ENCODE data around the gene PDZD8.

PDZD8 gene

GRCh38 chr10:117390420-117390819 lies 15.2 kb upstream of the PDZD8 start:
- DNase-seq, result no peak

GRCh38 chr10:117386805-117387204 lies 11.6 kb upstream of the PDZD8 start:
- DNase-seq, result no peak

- no peak for DNase-seq
These were observed 7.6 kb upstream of the PDZD8 start for GRCh38 chr10:117382861-117383260.

DNA sequence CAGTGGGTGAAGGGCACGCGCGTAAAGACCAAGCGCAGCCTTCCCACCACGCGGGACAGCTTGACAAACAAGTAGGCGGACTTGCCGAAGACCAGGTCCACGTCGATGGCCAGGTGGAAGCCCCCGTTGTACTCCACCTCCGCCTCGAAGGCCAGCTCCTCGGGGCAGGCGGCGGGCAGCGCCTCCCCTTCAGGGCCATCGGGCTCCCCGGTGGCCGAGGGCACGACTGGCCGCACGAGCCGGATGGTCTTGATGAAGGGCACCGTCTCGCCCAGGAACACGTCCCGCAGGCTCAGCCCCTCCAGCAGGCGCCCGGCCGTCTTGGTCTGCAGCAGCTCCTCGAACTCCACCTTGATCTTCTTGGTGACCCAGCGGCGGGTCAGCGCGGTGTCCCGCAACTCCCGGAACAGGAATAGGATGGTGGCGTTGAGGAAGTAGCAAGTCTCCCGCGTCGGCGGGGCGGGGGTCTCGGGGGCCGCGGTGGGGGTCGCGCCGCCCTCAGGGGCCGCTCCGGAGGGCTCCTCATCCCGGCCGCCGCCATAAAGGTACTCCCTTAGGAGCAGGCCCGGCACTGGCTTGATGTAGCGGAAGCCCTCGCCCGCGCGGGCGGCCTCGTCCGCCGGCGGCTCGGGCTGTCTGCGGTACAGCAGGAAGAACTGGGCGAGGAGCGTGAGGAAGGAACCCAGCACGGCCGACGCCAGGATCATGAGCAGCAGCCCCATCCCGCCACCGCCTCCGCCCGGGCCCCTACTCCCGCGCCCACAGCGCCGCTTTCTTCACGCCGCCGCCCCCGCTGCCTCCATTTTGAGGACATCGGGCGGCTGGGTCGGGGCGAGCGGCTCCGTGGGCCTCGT lies 507 bp downstream of the PDZD8 start:
- DNase-seq, result peak; percentile 26 to 31

DNA sequence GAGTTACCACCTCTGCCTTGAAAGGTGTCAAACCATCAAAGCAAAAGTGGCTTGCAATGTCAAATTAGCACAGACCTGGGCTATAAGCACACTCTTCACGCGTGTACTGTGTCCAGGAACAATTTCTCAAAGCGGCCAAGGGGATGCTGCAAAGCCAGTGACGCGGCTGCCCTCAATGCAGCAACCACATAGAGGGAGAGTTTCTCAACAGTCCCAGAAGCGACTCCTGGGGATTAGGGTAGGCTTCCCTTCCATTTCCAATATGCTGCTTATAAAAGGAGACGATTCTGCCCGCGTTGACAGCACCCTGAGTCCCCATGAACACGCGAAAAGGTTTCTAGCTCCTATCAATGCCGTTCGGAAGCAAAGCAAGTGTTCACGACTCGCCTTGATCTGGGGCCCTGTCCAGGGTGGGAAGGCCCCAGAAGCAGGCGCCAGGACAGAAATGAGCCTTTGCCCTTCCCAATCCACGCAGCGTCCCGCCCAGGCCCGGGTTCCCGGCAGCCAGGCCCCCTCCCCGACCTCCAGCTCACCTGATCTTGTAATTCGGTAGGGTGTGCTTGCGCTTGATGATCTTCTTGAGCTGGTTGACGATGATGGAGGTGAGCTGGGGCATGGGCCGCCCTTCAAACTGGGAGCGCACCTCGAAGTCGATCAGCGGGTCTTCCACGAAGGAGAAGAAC lies 1.3 kb downstream of the PDZD8 start:
- peak; percentile 27 to 64 for DNase-seq

DNA sequence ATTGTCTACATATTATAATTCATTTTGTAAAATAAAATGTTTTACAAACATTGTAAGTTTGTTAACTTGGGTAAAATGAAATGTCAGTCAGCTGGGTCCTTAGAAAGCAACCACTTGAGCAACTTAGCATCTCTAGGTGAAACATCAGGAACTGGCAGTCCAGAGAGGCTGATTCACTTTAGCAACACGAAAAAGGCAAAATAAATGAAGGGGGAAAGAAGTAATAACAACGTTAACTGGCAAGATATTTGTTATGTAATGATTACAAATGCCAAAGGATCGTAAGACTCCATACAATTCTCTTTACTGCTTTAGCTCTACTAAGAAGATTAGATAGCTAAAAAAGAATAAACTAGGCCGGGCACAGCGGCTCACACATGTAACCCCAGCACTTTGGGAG lies 5.0 kb downstream of the PDZD8 start:
- no peak for DNase-seq

DNA sequence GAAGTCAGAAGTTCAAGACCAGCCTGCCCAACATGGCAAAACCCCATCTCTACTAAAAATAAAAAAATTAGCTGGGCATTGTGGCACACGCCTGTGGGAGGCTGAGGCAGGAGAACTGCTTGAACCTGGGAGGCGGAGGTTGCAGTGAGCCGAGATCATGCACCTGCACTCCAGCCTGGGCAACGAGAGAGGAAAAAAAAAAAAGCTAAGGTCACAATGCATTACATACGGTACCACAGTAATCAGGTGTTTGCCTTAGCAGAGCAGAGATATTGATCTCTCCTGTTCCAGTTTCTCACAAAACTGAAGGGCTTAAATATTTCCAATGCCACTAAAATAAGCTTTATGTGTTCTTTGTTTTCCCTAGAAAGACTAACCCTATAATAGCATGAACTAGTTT lies 7.5 kb downstream of the PDZD8 start:
- DNase-seq, result no peak

DNA sequence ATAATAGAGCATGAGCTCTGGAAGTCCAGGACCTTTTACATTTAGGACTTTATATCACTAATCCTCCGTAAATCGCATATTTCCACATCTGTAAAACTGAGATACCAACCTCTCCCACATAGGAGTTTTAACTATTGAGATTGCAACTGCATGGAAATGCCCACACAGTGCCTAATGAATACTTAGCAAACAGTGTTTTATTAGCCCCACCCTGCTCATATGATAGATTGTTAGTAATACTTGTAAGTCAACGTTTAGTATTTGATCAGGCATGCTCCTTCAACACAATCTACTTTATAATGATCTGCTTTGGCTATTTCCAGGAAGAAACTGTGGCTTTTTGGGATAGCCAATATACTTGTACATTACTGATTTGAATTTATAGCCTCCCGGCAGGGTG lies 8.5 kb downstream of the PDZD8 start:
- DNase-seq, result no peak

- DNase-seq, result no peak
These were observed 9.6 kb downstream of the PDZD8 start for GRCh38 chr10:117365612-117366011.

- no peak for DNase-seq
These were observed 10.9 kb downstream of the PDZD8 start for GRCh38 chr10:117364110-117364960.

DNA sequence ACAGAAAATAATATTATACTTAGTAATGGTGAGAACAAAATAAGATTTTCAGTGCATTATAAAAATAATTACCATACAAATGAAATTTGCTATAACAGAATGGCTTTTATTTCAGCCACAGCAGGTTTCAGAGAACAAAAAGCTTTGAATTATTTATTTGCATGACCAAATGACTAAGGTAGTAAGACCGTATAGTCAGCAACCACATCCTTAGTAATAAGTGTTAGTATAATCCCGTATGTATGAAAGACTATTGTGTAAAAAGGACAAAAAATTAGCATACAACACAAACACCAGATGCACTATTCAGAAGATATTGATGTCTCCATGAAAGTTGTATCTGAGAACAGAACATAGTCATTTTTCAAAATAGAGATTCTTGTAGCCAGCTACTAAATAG lies 12.2 kb downstream of the PDZD8 start:
- DNase-seq, result no peak

GRCh38 chr10:117362313-117362712 lies 12.9 kb downstream of the PDZD8 start:
- DNase-seq, result no peak

DNA sequence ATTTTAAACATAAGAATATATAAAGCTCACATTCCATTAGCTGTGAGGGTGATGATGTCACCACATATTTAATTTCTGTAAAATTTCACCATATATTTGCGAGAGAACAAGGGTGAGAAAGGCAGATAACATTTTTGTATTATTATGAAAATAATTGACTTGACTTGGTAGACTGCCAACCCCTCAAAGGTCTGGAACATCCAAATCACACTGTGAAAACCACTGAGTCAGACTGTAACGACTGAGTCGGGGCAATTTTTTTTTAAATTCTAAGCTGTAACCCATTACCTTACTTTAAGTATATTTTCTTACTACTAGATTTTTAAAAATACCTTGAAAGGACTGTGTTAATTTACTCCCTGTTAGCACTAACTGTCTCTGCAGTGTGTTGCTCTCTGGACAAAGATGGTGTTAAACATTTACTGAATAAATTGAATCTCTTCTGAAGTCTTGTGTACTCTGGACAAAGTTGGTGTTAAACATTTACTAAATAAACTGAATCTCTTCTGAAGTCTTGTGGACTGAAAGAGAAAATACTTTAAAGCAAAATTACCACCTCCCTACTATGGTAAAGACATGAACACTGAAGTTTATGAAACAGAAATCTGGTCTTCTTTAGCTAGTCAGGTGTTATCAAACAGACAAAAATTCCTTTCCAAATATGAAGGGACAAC lies 14.1 kb downstream of the PDZD8 start:
- no peak for DNase-seq

- DNase-seq, result no peak
These were observed 15.2 kb downstream of the PDZD8 start for GRCh38 chr10:117360016-117360415.

GRCh38 chr10:117355072-117355471 lies 20.2 kb downstream of the PDZD8 start:
- no peak for DNase-seq

GRCh38 chr10:117353684-117354083 lies 21.6 kb downstream of the PDZD8 start:
- no peak for DNase-seq

DNA sequence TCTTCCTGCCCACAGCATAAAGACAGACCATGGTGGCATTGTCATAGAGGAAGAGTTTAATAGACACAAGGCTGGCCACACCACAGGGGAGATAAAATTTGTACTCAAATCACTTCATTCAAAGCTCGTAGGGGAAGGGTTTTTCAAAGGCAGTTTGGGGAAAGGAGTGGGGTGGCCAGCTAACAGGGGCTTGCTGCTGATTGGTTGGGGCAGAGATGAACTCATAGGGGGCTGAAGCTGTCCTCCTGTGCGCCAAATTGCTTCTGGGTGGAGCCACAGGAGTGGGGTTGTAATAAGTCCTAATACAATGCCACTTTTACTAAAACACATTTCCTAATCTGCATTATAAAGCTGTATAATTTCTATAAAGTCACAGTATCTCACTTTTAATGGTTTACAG lies 22.5 kb downstream of the PDZD8 start:
- DNase-seq, result no peak

DNA sequence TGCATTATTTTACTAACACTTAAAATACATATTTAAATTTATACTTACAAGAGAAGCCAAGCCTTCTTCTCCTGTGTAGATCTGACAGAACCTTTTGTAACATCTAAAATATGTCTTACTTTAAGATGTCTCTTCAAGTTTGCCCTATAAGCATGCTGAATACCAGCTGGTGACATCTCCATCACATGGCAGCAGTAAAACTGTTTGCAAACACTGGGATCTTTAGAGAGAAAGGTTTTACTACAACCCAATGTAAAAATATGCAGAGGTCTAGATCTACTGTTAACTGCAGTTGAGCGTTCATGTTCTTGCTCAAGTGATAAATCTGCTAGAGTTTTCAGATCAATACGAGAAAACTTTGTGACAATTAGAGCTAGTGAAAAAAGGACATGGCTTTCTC lies 23.2 kb downstream of the PDZD8 start:
- DNase-seq, result no peak

- no peak for DNase-seq
These were observed 23.7 kb downstream of the PDZD8 start for GRCh38 chr10:117351558-117351957.

DNA sequence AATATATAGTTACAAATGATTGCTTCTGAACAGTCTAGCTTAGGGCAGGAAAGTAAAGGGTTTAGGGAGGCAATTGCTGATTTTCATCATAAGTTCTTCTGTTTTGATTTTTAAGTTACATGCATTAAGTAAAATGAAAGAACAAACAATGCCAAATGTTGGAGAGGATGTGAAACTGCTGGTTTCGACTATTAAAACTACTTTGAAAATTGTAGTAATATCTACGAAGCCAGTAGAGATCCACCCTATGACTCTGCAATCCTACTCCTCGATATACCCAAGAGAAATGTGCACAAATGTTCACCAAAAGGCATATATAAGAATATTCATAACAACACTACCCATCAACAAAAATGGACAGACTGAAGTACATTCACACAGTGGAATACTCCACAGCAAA lies 24.3 kb downstream of the PDZD8 start:
- no peak for DNase-seq

DNA sequence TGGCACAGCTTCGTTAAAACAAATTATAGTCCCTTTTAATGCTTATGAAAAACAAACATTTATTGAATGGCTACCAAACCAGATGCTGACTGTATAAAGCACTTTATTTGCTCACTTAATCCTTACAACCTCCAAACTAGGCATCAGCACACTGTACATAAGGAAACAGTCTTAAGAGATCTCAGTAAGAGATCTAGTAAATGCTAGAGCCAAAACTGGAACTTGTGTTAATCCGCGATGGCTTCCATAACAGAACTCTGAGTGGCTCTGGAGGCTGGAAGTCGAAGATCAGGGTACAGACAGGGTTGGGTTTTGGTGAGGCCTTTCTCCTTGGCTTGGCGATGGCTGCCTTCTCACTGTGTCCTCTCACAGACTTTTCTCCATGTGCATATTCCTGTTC lies 27.0 kb downstream of the PDZD8 start:
- DNase-seq, result no peak

DNA sequence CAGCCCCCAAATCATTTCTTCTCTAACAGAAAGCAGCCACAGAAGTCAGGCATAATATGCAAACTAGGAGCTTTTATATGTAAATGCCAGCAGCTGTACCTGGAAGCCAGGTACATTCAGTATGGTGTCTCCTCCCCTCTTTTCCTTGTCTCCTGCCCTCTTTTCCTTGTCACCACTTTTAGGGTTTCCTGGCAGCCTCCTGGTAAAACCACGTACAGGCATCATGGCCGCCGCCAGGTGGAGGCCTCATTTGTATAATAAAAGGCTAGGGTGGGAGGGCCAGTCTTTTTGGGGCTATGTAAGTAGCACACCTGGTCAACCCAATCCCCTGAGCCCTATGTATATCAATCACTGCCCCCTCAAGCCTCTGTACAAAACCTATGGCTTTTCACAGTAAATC lies 28.7 kb downstream of the PDZD8 start:
- no peak for DNase-seq

- no peak for DNase-seq
These were observed 30.1 kb downstream of the PDZD8 start for GRCh38 chr10:117345143-117345542.
